ENCODE measurements around the gene TTC39C.

Gene TTC39C

GRCh38 chr18:23977719-23978483 lies 36.7 kb upstream of the TTC39C start:
- peak in 1 of 2 experiments; percentile 66 for DNase-seq (ENCODE audit: low read depth in 1 of 2, low spot score in 1 of 2)
- TF ChIP-seq CTCF (IDR thresholded peaks at IDR 0.05; ENCODE audit: insufficient read depth, low read length) (no peak), GABPA (IDR thresholded peaks at IDR 0.05; ENCODE audit: low read depth) (no peak), REST (IDR thresholded peaks at IDR 0.05; ENCODE audit: insufficient replicate concordance, low read depth) (no peak), POLR2AphosphoS5 (IDR thresholded peaks at IDR 0.05; ENCODE audit: low read depth) (no peak), SPI1 (IDR thresholded peaks at IDR 0.05; ENCODE audit: borderline replicate concordance, low read depth) (peak; percentile 33; the same call in 1 of the 2 replicates)
- Histone ChIP-seq H3K27me3 (ENCODE audit: insufficient read depth, poor library complexity, severe bottlenecking) (no peaks in the 10 kb centered on the region), H3K4me3 (replicated peaks; ENCODE audit: insufficient read depth, low read length) (no peak overlapping the region), H3K27ac (replicated peaks) (no peak overlapping the region)

GRCh38 chr18:23981369-23981980 lies 33.1 kb upstream of the TTC39C start:
- Histone ChIP-seq H3K27ac (replicated peaks) (no peak overlapping the region), H3K4me3 (replicated peaks; ENCODE audit: insufficient read depth, low read length) (no peak overlapping the region), H3K27me3 (ENCODE audit: insufficient read depth, poor library complexity, severe bottlenecking) (no peaks in the 10 kb centered on the region)
- TF ChIP-seq GABPA (IDR thresholded peaks at IDR 0.05; ENCODE audit: low read depth): no peak
- TF ChIP-seq CTCF (IDR thresholded peaks at IDR 0.05; ENCODE audit: insufficient read depth, low read length): no peak
- TF ChIP-seq POLR2AphosphoS5 (IDR thresholded peaks at IDR 0.05; ENCODE audit: low read depth): no peak
- TF ChIP-seq SPI1 (IDR thresholded peaks at IDR 0.05; ENCODE audit: borderline replicate concordance, low read depth): no peak
- no peak for TF ChIP-seq REST (IDR thresholded peaks at IDR 0.05; ENCODE audit: insufficient replicate concordance, low read depth)
- DNase-seq (ENCODE audit: low read depth in 1 of 2, low spot score in 1 of 2): no peak

- DNase-seq (ENCODE audit: low read depth in 1 of 2, low spot score in 1 of 2): no peak
- no peak overlapping the region for H3K4me3 ChIP-seq (replicated peaks; ENCODE audit: insufficient read depth, low read length)
- H3K27ac ChIP-seq (replicated peaks): no peak overlapping the region
Measured at GRCh38 chr18:23982155-23983079, 32.1 kb upstream of the TTC39C start.

More at GRCh38 chr18:23982155-23983079, 32.1 kb upstream of the TTC39C start:
- TF ChIP-seq CTCF (IDR thresholded peaks at IDR 0.05; ENCODE audit: insufficient read depth, low read length): no peak
- no peak for TF ChIP-seq REST (IDR thresholded peaks at IDR 0.05; ENCODE audit: insufficient replicate concordance, low read depth)
- TF ChIP-seq SPI1 (IDR thresholded peaks at IDR 0.05; ENCODE audit: borderline replicate concordance, low read depth): no peak
- no peaks in the 10 kb centered on the region for H3K27me3 ChIP-seq (ENCODE audit: insufficient read depth, poor library complexity, severe bottlenecking)
